OCI-LY1 (cell line): ENCODE data around the gene DAO.

Source experiments
- H2AFZ ChIP-seq: fragments of 200-600 bp; sonication (generic), shearing (Covaris generic); 2 replicates; pipeline ENCODE4 v1.6.0; 2014; ENCODE audit warnings: antibody characterized with exemption, mild to moderate bottlenecking, low read length
- H3F3A ChIP-seq: fragments of 200-600 bp; sonication (generic), shearing (Covaris generic); 2 replicates; pipeline ENCODE4 v1.6.0; 2014; ENCODE audit warnings: mild to moderate bottlenecking, antibody characterized with exemption, low read length, moderate library complexity; ENCODE audit not compliant: insufficient read depth
- H3K27ac ChIP-seq: fragments of 200-600 bp; sonication (generic); 2 replicates; pipeline ENCODE4 v1.5.1; 2014; ENCODE audit warnings: low read length, mixed run types, mild to moderate bottlenecking, low read depth; ENCODE audit not compliant: poor library complexity, severe bottlenecking
- H3K27me3 ChIP-seq: fragments of 200-600 bp; sonication (generic); 2 replicates; pipeline ENCODE4 v1.6.0; 2014; ENCODE audit warnings: antibody characterized with exemption, mild to moderate bottlenecking, low read length, moderate library complexity; ENCODE audit not compliant: insufficient read depth
- H3K36me3 ChIP-seq: fragments of 200-600 bp; sonication (generic); 2 replicates; pipeline ENCODE4 v1.6.1; 2014; ENCODE audit warnings: mild to moderate bottlenecking, antibody characterized with exemption, low read length, moderate library complexity, mixed read lengths; ENCODE audit not compliant: insufficient read depth
- H3K4me1 ChIP-seq: fragments of 200-600 bp; sonication (generic); 2 replicates; pipeline ENCODE4 v1.5.1; 2014; ENCODE audit warnings: mild to moderate bottlenecking, low read length, moderate library complexity; ENCODE audit not compliant: insufficient read depth, severe bottlenecking
- H3K4me2 ChIP-seq: fragments of 200-600 bp; sonication (generic), shearing (Covaris generic); 2 replicates; pipeline ENCODE4 v1.6.1; 2014; ENCODE audit warnings: low read length
- H3K4me3 ChIP-seq: fragments of 200-600 bp; sonication (generic); 2 replicates; pipeline ENCODE4 v1.5.1; 2014; ENCODE audit warnings: low read length, low read depth, mild to moderate bottlenecking, mixed read lengths; ENCODE audit not compliant: poor library complexity, severe bottlenecking
- H3K79me2 ChIP-seq: fragments of 200-600 bp; shearing (Covaris generic); 2 replicates; pipeline ENCODE4 v1.6.1; 2016; ENCODE audit warnings: mixed run types, low read length, mixed read lengths; ENCODE audit not compliant: insufficient read depth
- H3K9ac ChIP-seq: fragments of 200-600 bp; sonication (generic), shearing (Covaris generic); 2 replicates; pipeline ENCODE4 v1.6.1; 2014; ENCODE audit warnings: mild to moderate bottlenecking, low read length, mixed read lengths
- H3K9me2 ChIP-seq: fragments of 200-600 bp; sonication (generic), shearing (Covaris generic); 2 replicates; pipeline ENCODE4 v1.6.1; 2014; ENCODE audit warnings: low read depth, mild to moderate bottlenecking, low read length, mixed read lengths
- H3K9me3 ChIP-seq: fragments of 200-600 bp; shearing (Covaris generic); 2 replicates; pipeline ENCODE4 v1.6.1; 2014; ENCODE audit warnings: low read length, mixed read lengths
- H4K20me1 ChIP-seq: fragments of 200-600 bp; sonication (generic), shearing (Covaris generic); 2 replicates; pipeline ENCODE4 v1.6.0; 2016; ENCODE audit warnings: mild to moderate bottlenecking, low read length; ENCODE audit not compliant: insufficient read depth
- CTCF ChIP-seq: fragments of 200-600 bp; sonication (generic), shearing (Covaris generic); IDR thresholded peaks from 2 replicates; pipeline ENCODE4 v1.5.1; 2017; ENCODE audit warnings: mild to moderate bottlenecking, antibody characterized with exemption, low read length, moderate library complexity, mixed read lengths
- EZH2 ChIP-seq: fragments of 200-600 bp; sonication (generic), shearing (Covaris generic); IDR thresholded peaks from 2 replicates; pipeline ENCODE4 v1.8.0; 2017; ENCODE audit warnings: borderline replicate concordance, mixed run types, mild to moderate bottlenecking, antibody characterized with exemption, low read length, moderate library complexity, mixed read lengths

DAO gene

GRCh38 chr12:108888031-108888430 is 8.1 kb downstream of the DAO start:
- no peaks in the 10 kb centered on the region for H3K9me3 ChIP-seq
- H3F3A ChIP-seq, result no peaks in the 10 kb centered on the region
- no peak overlapping the region for H2AFZ ChIP-seq
- no peak overlapping the region for H3K4me3 ChIP-seq
- H3K4me1 ChIP-seq, result no peaks in the 10 kb centered on the region
- no peaks in the 10 kb centered on the region for H4K20me1 ChIP-seq
- no peak overlapping the region for H3K9ac ChIP-seq
- no peak overlapping the region for H3K4me2 ChIP-seq
- H3K36me3 ChIP-seq, result no peaks in the 10 kb centered on the region
- H3K79me2 ChIP-seq, result no peaks in the 10 kb centered on the region
- no peaks in the 10 kb centered on the region for H3K27me3 ChIP-seq
- TF ChIP-seq CTCF, result no peak
- no peak for TF ChIP-seq EZH2
- no peak overlapping the region for H3K27ac ChIP-seq
- no peaks in the 10 kb centered on the region for H3K9me2 ChIP-seq

- Histone ChIP-seq H3K9me2 (no peaks in the 10 kb centered on the region), H3K4me2 (no peak overlapping the region), H3K4me1 (no peaks in the 10 kb centered on the region), H3K27ac (no peak overlapping the region), H3F3A (no peaks in the 10 kb centered on the region), H3K9ac (no peak overlapping the region), H4K20me1 (no peaks in the 10 kb centered on the region), H3K36me3 (no peaks in the 10 kb centered on the region), H3K79me2 (no peaks in the 10 kb centered on the region), H3K4me3 (no peak overlapping the region), H3K9me3 (no peaks in the 10 kb centered on the region), H3K27me3 (no peaks in the 10 kb centered on the region), H2AFZ (no peak overlapping the region)
- no peak for TF ChIP-seq EZH2
- TF ChIP-seq CTCF, result no peak
Measured at GRCh38 chr12:108890208-108890607, 10.3 kb downstream of the DAO start.

GRCh38 chr12:108895220-108895802 is 15.4 kb downstream of the DAO start:
- TF ChIP-seq CTCF (no peak), EZH2 (no peak)
- H3K79me2 ChIP-seq, result no peaks in the 10 kb centered on the region

More at GRCh38 chr12:108895220-108895802, 15.4 kb downstream of the DAO start:
- H2AFZ ChIP-seq, result no peak overlapping the region
- no peak overlapping the region for H3K4me2 ChIP-seq
- H3K27me3 ChIP-seq, result no peaks in the 10 kb centered on the region
- H3K9me3 ChIP-seq, result no peaks in the 10 kb centered on the region
- no peaks in the 10 kb centered on the region for H3K36me3 ChIP-seq
- no peak overlapping the region for H3K9ac ChIP-seq
- no peak overlapping the region for H3K27ac ChIP-seq
- no peaks in the 10 kb centered on the region for H4K20me1 ChIP-seq
- H3K4me3 ChIP-seq, result no peak overlapping the region
- no peaks in the 10 kb centered on the region for H3F3A ChIP-seq
- H3K4me1 ChIP-seq, result no peaks in the 10 kb centered on the region
- H3K9me2 ChIP-seq, result no peaks in the 10 kb centered on the region
